ENCODE data around the gene ZNF418.
"Not testable (repeated sequence)": the region's sequence is repeated elsewhere in the genome, so short reads cannot be mapped to it uniquely, and the experiment has no call there.

GRCh38 chr19:57873883-57874799, 61.1 kb downstream of the ZNF418 start:
- not testable (repeated sequence) for TF ChIP-seq CTCF (IDR thresholded peaks at IDR 0.05; ENCODE audit: low read length); EZH2 (optimal IDR thresholded peaks at IDR 0.05; ENCODE audit: low read depth, low read length); EZH2phosphoT487 (IDR thresholded peaks at IDR 0.05; ENCODE audit: low read length)

All from MM.1S (cell line).